ENCODE results near the gene PHACTR1.

PHACTR1 gene

GRCh38 chr6:13274707-13275434, 558.3 kb downstream of the PHACTR1 start:
- no peak for DNase-seq

GRCh38 chr6:13275435-13275989, 558.9 kb downstream of the PHACTR1 start:
- DNase-seq, result no peak

GRCh38 chr6:13277231-13277630, 560.7 kb downstream of the PHACTR1 start:
- DNase-seq, result no peak

- no peak for DNase-seq
These were observed 561.6 kb downstream of the PHACTR1 start for GRCh38 chr6:13278164-13278563.

GRCh38 chr6:13278991-13279390, 562.4 kb downstream of the PHACTR1 start:
- DNase-seq, result peak; percentile 57

GRCh38 chr6:13280254-13280653, 563.7 kb downstream of the PHACTR1 start:
- no peak for DNase-seq

- no peak for DNase-seq
These were observed 565.1 kb downstream of the PHACTR1 start for GRCh38 chr6:13281686-13282085.

- DNase-seq, result no peak
These were observed 566.0 kb downstream of the PHACTR1 start for GRCh38 chr6:13282393-13283069.

- DNase-seq, result no peak
These were observed 566.8 kb downstream of the PHACTR1 start for GRCh38 chr6:13283331-13283730.

- DNase-seq, result no peak
These were observed 568.1 kb downstream of the PHACTR1 start for GRCh38 chr6:13284646-13285045.

GRCh38 chr6:13285705-13286104, 569.1 kb downstream of the PHACTR1 start:
- no peak for DNase-seq

GRCh38 chr6:13286181-13286580, 569.6 kb downstream of the PHACTR1 start:
- DNase-seq, result no peak

- no peak for DNase-seq
These were observed 570.5 kb downstream of the PHACTR1 start for GRCh38 chr6:13287104-13287503.

- DNase-seq, result no peak
These were observed 571.9 kb downstream of the PHACTR1 start for GRCh38 chr6:13288481-13288880.

- DNase-seq, result no peak
These were observed 572.4 kb downstream of the PHACTR1 start for GRCh38 chr6:13288969-13289391.

- DNase-seq, result no peak
These were observed 573.3 kb downstream of the PHACTR1 start for GRCh38 chr6:13289789-13290318.

- DNase-seq, result no peak
These were observed 573.8 kb downstream of the PHACTR1 start for GRCh38 chr6:13290335-13290734.

GRCh38 chr6:13292774-13293173, 576.2 kb downstream of the PHACTR1 start:
- DNase-seq, result no peak

- no peak for DNase-seq
These were observed 578.0 kb downstream of the PHACTR1 start for GRCh38 chr6:13294499-13295069.

GRCh38 chr6:13295576-13295975, 579.0 kb downstream of the PHACTR1 start:
- no peak for DNase-seq

- no peak for DNase-seq
These were observed 580.0 kb downstream of the PHACTR1 start for GRCh38 chr6:13296536-13296997.

GRCh38 chr6:13297391-13297790, 580.8 kb downstream of the PHACTR1 start:
- DNase-seq, result no peak

GRCh38 chr6:13298446-13298845, 581.9 kb downstream of the PHACTR1 start:
- no peak for DNase-seq

All from fibroblast of skin of back (primary cell).